ENCODE data around the gene DNMBP. TPM values are rescaled to one million over a fixed set of nuclear protein-coding genes. Genes with fewer than 3 reads are reported as not detected.

Gene DNMBP
- total and polyA plus RNA-seq, 2 of the 4 experiments (the other 2 are of a cell fraction): 10.9 to 13.6 TPM

DNA sequence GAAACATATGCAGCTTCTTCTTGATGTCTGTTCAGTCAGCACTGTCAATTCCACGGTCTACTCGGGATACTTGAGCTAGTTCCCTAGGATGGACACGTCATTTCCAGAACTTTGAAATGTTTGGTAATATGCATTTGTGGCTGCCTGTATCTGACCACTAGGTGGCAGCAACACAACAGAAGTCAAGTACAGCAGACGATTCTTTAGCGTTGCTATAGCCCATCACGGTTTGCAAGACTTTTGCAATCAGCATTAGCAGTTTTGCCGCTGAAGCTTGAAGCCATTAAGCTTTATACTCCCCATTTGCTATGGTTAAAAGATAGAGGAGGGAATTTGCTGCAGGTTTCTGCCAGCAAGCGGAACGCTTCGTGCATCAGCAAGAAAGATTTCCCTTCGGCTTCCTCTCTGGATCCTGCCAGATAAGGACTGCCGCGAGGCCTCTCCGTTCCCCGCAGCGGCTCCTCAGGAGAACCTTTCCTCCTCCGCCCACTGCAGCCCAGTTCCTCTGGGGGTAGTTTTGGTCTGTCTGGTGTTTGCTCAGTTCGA lies 163.8 kb downstream of the DNMBP start:
- Histone ChIP-seq H3K4me1 (ENCODE audit: control insufficient read depth, insufficient read depth, low read length) (no peaks in the 10 kb centered on the region), H2BK20ac (ENCODE audit: low read depth, low read length) (peak overlapping the region; percentile 45), H3K79me1 (ENCODE audit: low read depth in 1 of 2, low read length in 2 of 2) (no peaks in the 10 kb centered on the region), H4K8ac (ENCODE audit: low read depth in 2 of 2, low read length in 2 of 2) (peak overlapping the region in 1 of 2 experiments; percentile 82; a peak in 2 of 4 replicates), H3K27ac (ENCODE audit: insufficient read depth, low read length) (no peak overlapping the region), H3K9me3 (ENCODE audit: control insufficient read depth, insufficient read depth, low read length) (no peaks in the 10 kb centered on the region), H4K91ac (ENCODE audit: insufficient read depth, low read depth, low read length) (no peak overlapping the region), H3K4me2 (ENCODE audit: low read depth, low read length) (peak overlapping the region; percentile 11; the same call in 1 of the 2 replicates), H3K9me1 (ENCODE audit: insufficient read depth, low read length) (peaks cover 4% of the 10 kb centered on the region; the same call in 1 of the 2 replicates), H3K27me3 (ENCODE audit: control insufficient read depth, insufficient read depth, low read length) (no peaks in the 10 kb centered on the region), H3K23ac (ENCODE audit: low read depth, low read length) (no peak overlapping the region), H2AK5ac (ENCODE audit: low read depth, low read length) (no peak overlapping the region), H2AFZ (replicated peaks; ENCODE audit: low read length, poor library complexity) (peak overlapping the region; percentile 88), H3K9ac (ENCODE audit: low read depth, low read length) (no peak overlapping the region), H2BK15ac (ENCODE audit: low read depth, low read length) (no peak overlapping the region; the same call in 2 of the 3 replicates), H4K5ac (ENCODE audit: low read depth, low read length) (no peak overlapping the region), H3K36me3 (ENCODE audit: control insufficient read depth, insufficient read depth, low read length) (no peaks in the 10 kb centered on the region), H3K56ac (ENCODE audit: extremely low read depth, insufficient read depth, low read length) (no peak overlapping the region), H3K4me3 (ENCODE audit: insufficient read depth, low read depth, low read length) (no peak overlapping the region), H3K4ac (ENCODE audit: low read depth, low read length) (peak overlapping the region; percentile 19; the same call in 1 of the 2 replicates), H3K14ac (replicated peaks; ENCODE audit: low read depth, low read length) (no peak overlapping the region), H2BK5ac (ENCODE audit: low read depth, low read length, poor library complexity, severe bottlenecking) (no peak overlapping the region), H2AK9ac (replicated peaks; ENCODE audit: low read depth, low read length, poor library complexity) (no peak overlapping the region), H4K20me1 (ENCODE audit: insufficient read depth, low read length) (no peaks in the 10 kb centered on the region), H2BK120ac (ENCODE audit: low read depth, low read length) (peak overlapping the region; percentile 32; the same call in 1 of the 2 replicates), H3K18ac (ENCODE audit: low read depth, low read length) (no peak overlapping the region)
- in situ Hi-C loops (cut with MboI; ENCODE audit: low sequenced_read_pairs): loop anchor here (5.0 to 10.0 kb wide), 2 partner anchors 201 to 339 kb away; partner anchors contain the start of gene ERLIN1
- TF ChIP-seq CEBPB (IDR thresholded peaks at IDR 0.05; ENCODE audit: low read depth, low read length) (peak; percentile 88), NFE2L2 (IDR thresholded peaks at IDR 0.05; ENCODE audit: low read depth, low read length) (no peak), MXI1 (IDR thresholded peaks at IDR 0.05; ENCODE audit: borderline replicate concordance, low read depth, low read length) (no peak), SMC3 (IDR thresholded peaks at IDR 0.05; ENCODE audit: low read depth, low read length) (peak; percentile 91), MAZ (IDR thresholded peaks at IDR 0.05; ENCODE audit: borderline replicate concordance, low read depth, low read length) (no peak), MAFK (IDR thresholded peaks at IDR 0.05; ENCODE audit: low read depth, low read length) (0 out of 2 replicates have a peak, but pooled peaks have one; percentile 19), RAD21 (IDR thresholded peaks at IDR 0.05; ENCODE audit: low read length) (peak; percentile 93), POLR2A (IDR thresholded peaks at IDR 0.05; ENCODE audit: low read depth, low read length) (no peak)
- TF ChIP-seq, protein P1, sequence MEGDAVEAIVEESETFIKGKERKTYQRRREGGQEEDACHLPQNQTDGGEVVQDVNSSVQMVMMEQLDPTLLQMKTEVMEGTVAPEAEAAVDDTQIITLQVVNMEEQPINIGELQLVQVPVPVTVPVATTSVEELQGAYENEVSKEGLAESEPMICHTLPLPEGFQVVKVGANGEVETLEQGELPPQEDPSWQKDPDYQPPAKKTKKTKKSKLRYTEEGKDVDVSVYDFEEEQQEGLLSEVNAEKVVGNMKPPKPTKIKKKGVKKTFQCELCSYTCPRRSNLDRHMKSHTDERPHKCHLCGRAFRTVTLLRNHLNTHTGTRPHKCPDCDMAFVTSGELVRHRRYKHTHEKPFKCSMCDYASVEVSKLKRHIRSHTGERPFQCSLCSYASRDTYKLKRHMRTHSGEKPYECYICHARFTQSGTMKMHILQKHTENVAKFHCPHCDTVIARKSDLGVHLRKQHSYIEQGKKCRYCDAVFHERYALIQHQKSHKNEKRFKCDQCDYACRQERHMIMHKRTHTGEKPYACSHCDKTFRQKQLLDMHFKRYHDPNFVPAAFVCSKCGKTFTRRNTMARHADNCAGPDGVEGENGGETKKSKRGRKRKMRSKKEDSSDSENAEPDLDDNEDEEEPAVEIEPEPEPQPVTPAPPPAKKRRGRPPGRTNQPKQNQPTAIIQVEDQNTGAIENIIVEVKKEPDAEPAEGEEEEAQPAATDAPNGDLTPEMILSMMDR (conservative IDR thresholded peaks at IDR 0.05; ENCODE audit: low read depth, low read length): peak; percentile 96
- dilution Hi-C loops (cut with HindIII; ENCODE audit: low sequenced_read_pairs, unreplicated experiment): no loop called here
- ChIA-PET CTCF (interaction anchor here (0.5 to 2.2 kb wide), 24 partner anchors 8 to 1946 kb away, joined by 3 to 31 read pairs (median 4); partner anchors contain the start of gene DNMBP), POLR2A (ENCODE audit: unreplicated experiment) (interaction anchor here (0.6 kb wide), 1 partner anchor 114 kb away, joined by 3 read pairs; the partner anchor contains the start of gene CUTC)
- no TSS peak for BruUV-seq (replicated peaks)
- DNase-seq (peak; percentile 94), ATAC-seq (ENCODE audit: low read depth) (peak; percentile 94)
- 8% methylated on average over 5 of the region's 18 CpGs; no CpG with 5 or more reads in 1 of the 2 experiments for WGBS, 2 experiments (ENCODE audit: extremely low coverage in 2 of 2, insufficient read length in 1 of 2)
- intact Hi-C loops (cut with micrococcal nuclease): loop anchor here (1.0 to 10.0 kb wide), 4 partner anchors 114 to 211 kb away; partner anchors contain the start of genes COX15, CUTC and DNMBP
